KMS-11 (cell line): Measurements from ENCODE around the gene TNFRSF18.

Experiments used
- H2AFZ ChIP-seq: fragments of 200-600 bp; sonication (generic); 2 replicates; pipeline ENCODE4 v1.6.1; 2016; ENCODE audit warnings: antibody characterized with exemption, mixed run types, low read depth
- H3K27ac ChIP-seq: fragments of 200-600 bp; sonication (generic); 2 replicates; pipeline ENCODE4 v1.6.1; 2016; ENCODE audit warnings: mild to moderate bottlenecking, mixed run types
- H3K27me3 ChIP-seq: fragments of 200-600 bp; sonication (generic); 2 replicates; pipeline ENCODE4 v1.6.1; 2017; ENCODE audit warnings: mild to moderate bottlenecking, low read depth, mixed run types, moderate library complexity; ENCODE audit not compliant: insufficient read depth
- H3K36me3 ChIP-seq: fragments of 200-600 bp; sonication (generic); 2 replicates; pipeline ENCODE4 v1.6.1; 2017; ENCODE audit warnings: mild to moderate bottlenecking, mixed run types; ENCODE audit not compliant: insufficient read depth
- H3K4me1 ChIP-seq: fragments of 200-600 bp; sonication (generic); 2 replicates; pipeline ENCODE4 v1.6.1; 2016; ENCODE audit warnings: mild to moderate bottlenecking, low read depth, mixed run types; ENCODE audit not compliant: poor library complexity, severe bottlenecking
- H3K4me2 ChIP-seq: fragments of 200-600 bp; sonication (generic); 2 replicates; pipeline ENCODE4 v1.7.0; 2016; ENCODE audit warnings: mild to moderate bottlenecking, mixed run types
- H3K4me3 ChIP-seq: fragments of 200-600 bp; sonication (generic); IDR thresholded peaks from 2 replicates; pipeline ENCODE4 v1.6.1; 2017; ENCODE audit warnings: low read depth, low read length, mixed read lengths; ENCODE audit not compliant: insufficient read depth
- H3K79me2 ChIP-seq: fragments of 200-600 bp; sonication (generic); 2 replicates; pipeline ENCODE4 v1.6.1; 2016; ENCODE audit warnings: low read depth, mixed run types; ENCODE audit not compliant: insufficient read depth
- H3K9ac ChIP-seq: fragments of 200-600 bp; sonication (generic); 2 replicates; pipeline ENCODE4 v1.6.1; 2016; ENCODE audit warnings: mild to moderate bottlenecking, mixed run types
- H4K20me1 ChIP-seq: fragments of 200-600 bp; sonication (generic); 2 replicates; pipeline ENCODE4 v1.6.1; 2016; ENCODE audit warnings: mild to moderate bottlenecking, mixed run types; ENCODE audit not compliant: insufficient read depth
- TF ChIP-seq, protein P1 (sequence below): fragments of 200-600 bp; sonication (generic); conservative IDR thresholded peaks from 2 replicates; pipeline ENCODE4 v1.6.1; 2017; ENCODE audit warnings: low read depth, mild to moderate bottlenecking, antibody characterized with exemption, low read length, moderate library complexity, mixed read lengths

The TNFRSF18 gene, protein sequence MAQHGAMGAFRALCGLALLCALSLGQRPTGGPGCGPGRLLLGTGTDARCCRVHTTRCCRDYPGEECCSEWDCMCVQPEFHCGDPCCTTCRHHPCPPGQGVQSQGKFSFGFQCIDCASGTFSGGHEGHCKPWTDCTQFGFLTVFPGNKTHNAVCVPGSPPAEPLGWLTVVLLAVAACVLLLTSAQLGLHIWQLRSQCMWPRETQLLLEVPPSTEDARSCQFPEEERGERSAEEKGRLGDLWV

DNA sequence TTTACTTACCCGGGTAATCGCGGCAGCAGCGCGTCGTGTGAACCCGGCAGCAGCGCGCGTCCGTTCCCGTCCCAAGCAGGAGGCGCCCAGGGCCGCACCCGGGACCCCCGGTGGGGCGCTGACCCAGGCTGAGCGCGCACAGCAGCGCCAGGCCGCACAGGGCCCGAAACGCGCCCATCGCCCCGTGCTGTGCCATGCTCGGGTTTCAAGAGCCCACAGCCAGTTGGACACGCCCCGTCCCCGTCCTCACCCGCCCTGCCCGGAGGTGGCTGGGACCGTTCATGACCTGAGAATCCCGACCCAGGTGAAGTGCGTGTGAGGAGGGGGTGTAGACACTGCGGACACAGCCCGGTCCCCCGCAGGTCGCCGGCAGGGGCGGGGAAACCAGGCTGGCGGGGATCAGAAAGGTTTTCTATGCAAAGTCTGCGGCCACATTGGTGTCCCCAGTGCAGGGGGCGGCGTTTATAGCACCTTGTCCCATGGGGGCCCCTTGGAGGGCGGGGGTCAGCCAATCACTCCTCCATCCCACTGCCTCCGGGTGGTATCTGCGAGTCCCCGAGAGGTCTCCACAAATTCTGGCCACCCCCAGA is at the start of gene TNFRSF18:
Gene TNFRSF18, minus strand, starts transcription at position 217 of the 590 bp plus-strand sequence. Its CDS starts 21 bp downstream, at position 196.
- Histone ChIP-seq H3K4me1 (peaks cover 26% of the 10 kb centered on the region), H3K4me2 (peak within 1 kb of the TSS; percentile 5; the same call in 1 of the 2 replicates), H3K27me3 (peaks cover 70% of the 10 kb centered on the region), H4K20me1 (no peaks in the 10 kb centered on the region), H3K27ac (no peak within 1 kb of the TSS), H3K9ac (no peak within 1 kb of the TSS), H3K4me3 (no peak within 1 kb of the TSS), H3K36me3 (no peaks in the 10 kb centered on the region), H3K79me2 (no peaks in the 10 kb centered on the region), H2AFZ (no peak within 1 kb of the TSS)
- TF ChIP-seq, protein P1, sequence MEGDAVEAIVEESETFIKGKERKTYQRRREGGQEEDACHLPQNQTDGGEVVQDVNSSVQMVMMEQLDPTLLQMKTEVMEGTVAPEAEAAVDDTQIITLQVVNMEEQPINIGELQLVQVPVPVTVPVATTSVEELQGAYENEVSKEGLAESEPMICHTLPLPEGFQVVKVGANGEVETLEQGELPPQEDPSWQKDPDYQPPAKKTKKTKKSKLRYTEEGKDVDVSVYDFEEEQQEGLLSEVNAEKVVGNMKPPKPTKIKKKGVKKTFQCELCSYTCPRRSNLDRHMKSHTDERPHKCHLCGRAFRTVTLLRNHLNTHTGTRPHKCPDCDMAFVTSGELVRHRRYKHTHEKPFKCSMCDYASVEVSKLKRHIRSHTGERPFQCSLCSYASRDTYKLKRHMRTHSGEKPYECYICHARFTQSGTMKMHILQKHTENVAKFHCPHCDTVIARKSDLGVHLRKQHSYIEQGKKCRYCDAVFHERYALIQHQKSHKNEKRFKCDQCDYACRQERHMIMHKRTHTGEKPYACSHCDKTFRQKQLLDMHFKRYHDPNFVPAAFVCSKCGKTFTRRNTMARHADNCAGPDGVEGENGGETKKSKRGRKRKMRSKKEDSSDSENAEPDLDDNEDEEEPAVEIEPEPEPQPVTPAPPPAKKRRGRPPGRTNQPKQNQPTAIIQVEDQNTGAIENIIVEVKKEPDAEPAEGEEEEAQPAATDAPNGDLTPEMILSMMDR: no peak

DNA sequence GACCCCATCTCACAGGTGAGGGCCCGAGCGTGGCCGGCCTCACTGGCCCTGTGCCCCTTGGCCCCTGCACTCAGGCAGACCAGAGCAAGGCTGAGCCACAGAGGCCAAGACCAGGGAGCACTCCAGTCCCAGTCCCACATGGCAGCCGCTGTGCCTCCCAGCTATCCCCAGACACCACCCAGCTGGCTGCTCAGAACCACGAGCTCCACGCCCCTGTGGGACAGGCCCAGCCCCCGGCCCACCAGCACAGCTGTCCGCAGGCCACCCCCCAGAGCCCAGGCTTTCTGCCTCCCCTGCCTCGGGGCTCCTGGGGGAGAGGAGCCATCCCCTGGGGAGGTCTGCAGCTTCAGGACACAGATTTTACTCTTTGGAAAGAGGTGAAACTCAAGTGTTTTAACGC is 49.2 kb upstream of the TNFRSF18 start:
- Histone ChIP-seq H3K4me1 (no peaks in the 10 kb centered on the region), H3K36me3 (no peaks in the 10 kb centered on the region), H3K4me3 (no peak overlapping the region), H3K27me3 (no peaks in the 10 kb centered on the region), H3K4me2 (no peak overlapping the region), H3K27ac (no peak overlapping the region), H2AFZ (no peak overlapping the region), H4K20me1 (no peaks in the 10 kb centered on the region), H3K79me2 (no peaks in the 10 kb centered on the region), H3K9ac (no peak overlapping the region)
- TF ChIP-seq, protein P1: no peak

DNA sequence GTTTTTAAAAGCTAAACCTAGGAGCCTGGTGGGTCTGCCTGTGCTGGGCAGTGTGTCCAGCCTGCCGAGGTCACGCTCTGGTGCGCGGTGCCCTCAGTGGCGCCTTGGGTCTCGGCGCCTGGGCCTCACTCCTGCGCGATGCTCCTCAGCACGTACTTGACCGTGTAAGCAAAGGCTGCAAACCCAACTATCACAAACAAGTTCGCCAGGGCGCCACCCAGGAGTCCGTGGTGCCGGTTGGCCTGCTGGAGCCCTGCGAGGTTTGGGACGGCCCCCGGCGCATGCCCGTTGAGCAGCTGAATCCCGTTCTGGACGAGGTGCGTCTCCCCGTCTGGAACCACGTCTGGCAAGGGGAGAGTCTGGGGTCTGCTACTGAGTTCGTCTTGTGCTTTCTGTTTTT is 48.7 kb upstream of the TNFRSF18 start:
- H3K27ac ChIP-seq: no peak overlapping the region
- no peak overlapping the region for H3K9ac ChIP-seq
- H4K20me1 ChIP-seq: no peaks in the 10 kb centered on the region
- TF ChIP-seq, protein P1: no peak
- no peak overlapping the region for H2AFZ ChIP-seq
- no peaks in the 10 kb centered on the region for H3K36me3 ChIP-seq
- no peak overlapping the region for H3K4me3 ChIP-seq
- no peak overlapping the region for H3K4me2 ChIP-seq
- no peaks in the 10 kb centered on the region for H3K4me1 ChIP-seq
- no peaks in the 10 kb centered on the region for H3K27me3 ChIP-seq
- H3K79me2 ChIP-seq: no peaks in the 10 kb centered on the region

DNA sequence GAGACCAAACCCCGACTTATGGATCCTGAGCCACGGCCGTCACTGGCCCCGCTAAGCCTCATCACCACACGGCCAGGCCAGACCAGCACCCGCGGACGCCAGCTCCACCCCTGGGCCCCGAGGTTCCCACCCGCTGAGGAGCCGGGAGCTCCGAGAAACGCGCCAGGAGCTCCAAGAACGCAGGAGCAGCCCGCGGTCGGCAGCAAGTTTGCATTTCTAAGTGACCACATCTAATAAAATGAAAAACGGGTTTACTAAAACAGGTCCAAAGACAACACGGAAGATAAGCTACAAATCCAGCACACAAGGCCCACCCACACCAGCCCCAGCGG is 48.2 kb upstream of the TNFRSF18 start:
- H3K4me2 ChIP-seq: no peak overlapping the region
- no peaks in the 10 kb centered on the region for H4K20me1 ChIP-seq
- no peak overlapping the region for H3K27ac ChIP-seq
- H3K4me1 ChIP-seq: no peaks in the 10 kb centered on the region
- no peak overlapping the region for H3K4me3 ChIP-seq
- no peak overlapping the region for H3K9ac ChIP-seq
- no peaks in the 10 kb centered on the region for H3K27me3 ChIP-seq
- no peaks in the 10 kb centered on the region for H3K79me2 ChIP-seq
- H2AFZ ChIP-seq: no peak overlapping the region
- TF ChIP-seq, protein P1: no peak
- H3K36me3 ChIP-seq: no peaks in the 10 kb centered on the region
